SJCRH30 (cell line): ENCODE data around the gene ANKLE1. TPM values are rescaled to one million over a fixed set of nuclear protein-coding genes. Genes with fewer than 3 reads are reported as not detected.

ENCODE experiments used
- DNase-seq, 2 experiments: peaks; one replicate each; pipeline ENCODE4 v3.0.0-alpha.2; 2015 to 2020
- H3K27ac ChIP-seq: fragments of 250-450 bp; sonication (Bioruptor Pico); 2 replicates; pipeline ENCODE4 v1.5.1; 2020; ENCODE audit warnings: mild to moderate bottlenecking, moderate library complexity
- H3K27me3 ChIP-seq: fragments of 250-450 bp; sonication (Bioruptor Pico); 2 replicates; pipeline ENCODE4 v1.5.1; 2020; ENCODE audit warnings: mild to moderate bottlenecking, moderate library complexity
- H3K36me3 ChIP-seq: fragments of 250-450 bp; sonication (Bioruptor Pico); 2 replicates; pipeline ENCODE4 v1.5.1; 2020; ENCODE audit warnings: mild to moderate bottlenecking, moderate library complexity
- H3K4me1 ChIP-seq: fragments of 250-450 bp; sonication (Bioruptor Pico); 2 replicates; pipeline ENCODE4 v1.5.1; 2020; ENCODE audit warnings: mild to moderate bottlenecking, moderate library complexity
- H3K4me3 ChIP-seq: fragments of 250-450 bp; sonication (Bioruptor Pico); 2 replicates; pipeline ENCODE4 v1.5.1; 2020; ENCODE audit warnings: mild to moderate bottlenecking, moderate library complexity
- H3K9me3 ChIP-seq: fragments of 250-450 bp; sonication (Bioruptor Pico); replicated peaks from 2 replicates; pipeline ENCODE4 v1.5.1; 2020; ENCODE audit warnings: mild to moderate bottlenecking, moderate library complexity
- total RNA-seq: library from RNA; depleted of rRNA; stranded (reverse); fragments of >200 nt; shearing (Covaris generic); gene quantifications from 2 replicates; pipeline ENCODE4 v1.2.3, GENCODE V29; 2014; rRNA removed

The ANKLE1 gene
- total RNA-seq, 1 experiment from 2014 or later = 0.49 TPM

GRCh38 chr19:17329366-17330261, 47.9 kb downstream of the ANKLE1 start:
- no peak overlapping the region for H3K4me3 ChIP-seq
- no peak overlapping the region for H3K27ac ChIP-seq
- H3K27me3 ChIP-seq = no peaks in the 10 kb centered on the region
- H3K36me3 ChIP-seq = no peaks in the 10 kb centered on the region
- DNase-seq = no peak
- H3K4me1 ChIP-seq = peaks cover 2% of the 10 kb centered on the region; the same call in 1 of the 2 replicates
- no peaks in the 10 kb centered on the region for H3K9me3 ChIP-seq

DNA sequence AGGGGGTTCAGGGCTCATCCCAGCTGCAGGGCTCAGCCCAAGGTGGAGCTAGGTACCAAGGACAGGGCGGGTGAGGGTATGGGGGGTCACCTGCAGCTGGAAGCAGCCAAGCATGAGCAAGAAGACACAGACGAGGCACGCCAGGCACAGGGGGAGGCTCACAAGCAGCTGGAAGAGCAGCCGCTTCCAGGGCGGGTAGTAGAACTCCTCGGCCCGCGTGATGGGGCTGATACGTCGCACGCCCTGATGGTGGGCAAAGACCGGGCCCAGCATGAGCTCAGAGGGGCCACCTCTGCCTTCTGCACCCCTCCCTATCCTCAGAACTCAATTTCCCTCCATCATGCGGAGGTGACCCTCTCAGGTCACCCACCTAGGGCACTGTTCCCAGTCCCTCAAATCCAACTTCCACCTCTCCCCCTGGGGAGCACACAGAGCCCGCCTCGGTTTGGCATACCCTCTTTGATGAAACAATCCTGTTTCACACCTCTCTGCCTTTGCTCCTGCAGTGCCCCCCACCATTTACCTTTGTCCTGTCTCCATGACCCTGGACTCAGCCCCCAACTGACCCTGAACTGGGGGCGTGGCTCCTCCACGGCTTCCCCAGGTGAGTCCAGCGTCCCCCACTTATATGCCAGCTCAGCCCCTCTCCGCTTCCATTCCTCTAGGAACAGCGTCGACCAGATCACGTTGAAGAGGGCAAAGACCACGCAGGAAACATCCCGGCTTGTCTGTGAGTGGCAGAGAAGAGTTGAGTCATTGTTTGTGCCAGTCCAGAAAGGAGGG, 48.8 kb downstream of the ANKLE1 start:
- peaks cover 2% of the 10 kb centered on the region; the same call in 1 of the 2 replicates for H3K4me1 ChIP-seq
- DNase-seq = no peak
- no peaks in the 10 kb centered on the region for H3K36me3 ChIP-seq
- no peaks in the 10 kb centered on the region for H3K27me3 ChIP-seq
- H3K9me3 ChIP-seq = no peaks in the 10 kb centered on the region
- H3K4me3 ChIP-seq = no peak overlapping the region
- no peak overlapping the region for H3K27ac ChIP-seq

- Histone ChIP-seq H3K9me3 (no peaks in the 10 kb centered on the region), H3K27me3 (no peaks in the 10 kb centered on the region), H3K27ac (no peak overlapping the region), H3K4me3 (no peak overlapping the region), H3K4me1 (peaks cover 2% of the 10 kb centered on the region; the same call in 1 of the 2 replicates), H3K36me3 (no peaks in the 10 kb centered on the region)
- DNase-seq = no peak
These were observed 49.4 kb downstream of the ANKLE1 start for GRCh38 chr19:17331045-17331558.

DNA sequence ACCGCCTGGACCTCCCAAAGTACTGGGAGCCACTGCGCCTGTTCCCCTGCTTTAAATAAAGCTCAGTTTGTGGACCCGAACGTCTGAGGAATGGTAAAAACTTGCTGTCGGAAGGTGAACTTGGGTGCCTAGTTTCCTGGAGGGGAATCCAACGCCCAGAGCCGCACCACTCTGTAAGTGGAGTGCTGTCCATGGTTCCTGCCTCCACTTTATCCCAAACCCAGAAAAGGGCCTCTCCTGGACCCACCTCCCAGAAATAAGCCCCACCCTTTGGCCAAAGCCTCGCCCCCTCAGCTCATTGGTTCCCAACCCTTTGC, 50.6 kb downstream of the ANKLE1 start:
- Histone ChIP-seq H3K4me1 (peaks cover 2% of the 10 kb centered on the region; the same call in 1 of the 2 replicates), H3K9me3 (no peaks in the 10 kb centered on the region), H3K27me3 (no peaks in the 10 kb centered on the region), H3K36me3 (no peaks in the 10 kb centered on the region), H3K27ac (no peak overlapping the region), H3K4me3 (no peak overlapping the region)
- no peak for DNase-seq

DNA sequence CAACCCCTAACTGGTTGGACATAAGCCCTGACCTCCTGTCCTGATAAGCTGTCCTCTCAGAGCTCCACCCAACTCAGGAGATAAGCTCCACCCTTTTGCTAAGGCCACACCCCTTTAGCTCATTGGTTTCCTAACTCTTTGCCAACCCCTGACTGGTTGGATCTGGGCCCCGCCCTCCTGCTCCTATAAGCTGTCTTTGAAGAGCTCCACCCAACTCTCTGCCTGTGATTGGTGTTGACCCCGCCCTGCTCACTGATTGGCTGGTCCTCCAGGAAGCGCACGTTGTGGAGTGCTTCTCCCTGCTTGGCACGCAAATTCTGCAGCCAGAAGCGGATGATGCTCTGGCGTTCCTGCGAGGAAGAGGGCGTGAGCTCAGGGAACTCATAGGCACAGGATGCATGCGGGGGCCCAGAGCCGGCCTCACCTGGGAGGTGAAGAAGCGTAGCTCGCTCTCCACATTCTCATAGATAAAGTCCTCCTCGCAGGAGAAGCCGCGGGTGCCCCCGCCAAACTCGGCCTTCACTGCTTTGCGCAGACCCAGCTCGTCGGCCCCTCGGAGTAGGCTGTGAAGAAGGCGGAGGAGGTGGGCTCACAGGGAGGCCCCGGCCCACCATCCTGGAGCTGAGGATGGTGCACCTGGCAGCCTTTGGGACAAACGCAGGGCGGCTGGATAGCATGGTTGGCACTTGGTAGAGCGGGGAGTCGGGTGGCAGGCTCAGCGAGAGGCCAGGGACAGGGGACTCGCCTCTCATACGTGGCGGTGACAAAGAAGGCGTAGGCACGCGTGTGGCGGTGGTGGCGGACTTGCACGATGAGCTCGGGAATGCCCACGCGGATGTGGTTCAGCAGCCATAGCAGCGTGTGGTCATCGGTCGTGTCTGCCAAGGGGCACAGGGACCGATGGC, 51.2 kb downstream of the ANKLE1 start:
- H3K4me3 ChIP-seq = no peak overlapping the region
- H3K27me3 ChIP-seq = no peaks in the 10 kb centered on the region
- peak; percentile 75 to 83 for DNase-seq
- no peaks in the 10 kb centered on the region for H3K9me3 ChIP-seq
- peaks cover 2% of the 10 kb centered on the region; the same call in 1 of the 2 replicates for H3K4me1 ChIP-seq
- no peaks in the 10 kb centered on the region for H3K36me3 ChIP-seq
- no peak overlapping the region for H3K27ac ChIP-seq

DNA sequence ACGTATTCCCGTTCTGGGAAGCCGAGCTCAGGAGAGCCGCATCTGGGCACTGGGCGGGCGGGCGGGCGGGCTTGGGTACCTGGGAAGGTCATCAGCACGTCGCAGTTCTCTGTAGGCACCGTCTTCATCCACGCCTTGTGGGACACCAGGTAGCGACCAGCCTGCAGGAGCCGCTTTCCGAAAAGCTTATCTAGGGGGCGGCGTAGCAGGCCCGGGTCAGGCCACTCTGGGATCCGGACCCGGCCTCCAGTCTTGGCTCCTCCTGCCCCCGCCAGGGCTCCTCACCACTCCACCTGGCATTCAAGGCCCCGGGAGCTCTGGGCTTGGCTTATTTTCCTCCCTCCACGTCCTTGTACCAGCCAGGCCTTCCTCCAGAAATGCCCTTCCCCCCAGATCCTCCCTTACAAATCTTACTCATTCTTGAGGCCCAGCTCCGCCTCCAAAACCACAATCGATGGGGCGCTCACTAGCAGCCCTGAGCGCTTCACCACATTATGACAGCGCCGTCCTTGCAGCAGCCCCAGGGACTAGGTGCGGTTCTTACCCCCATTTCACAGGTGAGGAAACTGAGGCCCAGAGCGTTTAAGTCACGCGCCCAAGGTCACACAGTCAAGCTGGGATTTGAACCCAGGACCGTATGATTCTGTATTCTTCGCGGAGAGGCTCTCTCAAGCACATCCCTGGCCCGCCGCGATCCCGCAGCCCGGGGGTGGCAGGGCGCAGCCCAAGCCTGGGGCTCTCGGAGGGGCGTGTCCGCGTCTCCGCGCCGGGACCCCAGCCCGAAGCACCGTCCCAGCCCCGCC, 52.1 kb downstream of the ANKLE1 start:
- Histone ChIP-seq H3K27ac (no peak overlapping the region), H3K9me3 (no peaks in the 10 kb centered on the region), H3K27me3 (no peaks in the 10 kb centered on the region), H3K4me1 (peaks cover 4% of the 10 kb centered on the region; the same call in 1 of the 2 replicates), H3K36me3 (no peaks in the 10 kb centered on the region), H3K4me3 (peak overlapping the region; percentile 70)
- no peak for DNase-seq

DNA sequence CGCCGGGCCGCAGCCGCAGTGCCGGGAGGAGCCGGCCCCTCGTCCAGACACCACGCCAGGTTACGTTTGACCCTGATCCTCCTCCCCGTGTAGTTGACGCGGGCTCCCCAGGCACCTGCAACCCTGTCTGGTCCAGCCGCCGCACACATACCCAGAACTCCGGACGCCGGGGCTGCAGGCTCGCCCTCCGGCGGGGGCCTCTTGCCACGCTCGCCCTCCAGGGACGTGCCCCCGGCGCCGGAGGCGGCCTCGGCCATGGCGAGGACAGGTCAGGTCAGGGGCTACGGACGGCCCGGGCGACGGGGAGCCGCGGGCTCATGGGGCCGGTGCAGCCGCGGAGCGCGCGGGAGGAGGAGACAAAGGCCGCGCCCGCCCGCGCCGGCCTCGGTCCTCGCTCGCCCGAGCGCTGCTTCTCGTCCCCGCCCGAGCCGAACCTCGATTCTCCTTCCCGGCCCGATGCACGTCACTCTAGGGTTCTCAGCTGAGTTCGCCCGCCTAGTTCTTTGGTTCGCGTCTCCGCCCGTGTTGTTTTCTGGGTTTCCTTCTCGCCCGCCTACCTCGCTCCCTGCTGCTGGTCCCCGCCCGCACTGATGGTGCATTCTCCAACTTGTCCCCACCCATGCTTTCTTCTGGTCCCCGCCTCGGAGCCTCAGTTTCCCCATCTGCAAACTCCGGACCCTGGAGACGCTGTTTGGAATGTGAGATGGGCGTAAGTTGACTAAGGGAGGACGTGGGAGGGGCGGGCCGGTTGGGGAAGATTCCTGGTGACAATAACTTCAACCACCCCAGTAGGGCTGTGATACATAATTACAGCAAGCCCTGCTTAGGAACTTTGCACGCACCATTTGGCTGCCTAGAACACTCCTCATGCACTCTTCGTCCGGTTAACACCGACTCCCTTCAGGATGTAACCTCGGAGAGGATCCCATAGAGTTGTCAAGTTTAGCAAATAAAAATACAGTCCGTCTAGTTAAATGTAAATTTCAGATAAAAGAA, 53.0 kb downstream of the ANKLE1 start, which contains the start of gene ANO8:
ANO8 (minus strand) TSS at position 442 of the 996 bp plus-strand sequence; CDS start at position 257, 185 bp downstream.
- H3K36me3 ChIP-seq = no peaks in the 10 kb centered on the region
- DNase-seq = peak; percentile 99
- peak within 1 kb of the TSS; percentile 70 for H3K4me3 ChIP-seq
- H3K4me1 ChIP-seq = peaks cover 4% of the 10 kb centered on the region; the same call in 1 of the 2 replicates
- no peak within 1 kb of the TSS for H3K27ac ChIP-seq
- no peaks in the 10 kb centered on the region for H3K27me3 ChIP-seq
- H3K9me3 ChIP-seq = no peaks in the 10 kb centered on the region

DNA sequence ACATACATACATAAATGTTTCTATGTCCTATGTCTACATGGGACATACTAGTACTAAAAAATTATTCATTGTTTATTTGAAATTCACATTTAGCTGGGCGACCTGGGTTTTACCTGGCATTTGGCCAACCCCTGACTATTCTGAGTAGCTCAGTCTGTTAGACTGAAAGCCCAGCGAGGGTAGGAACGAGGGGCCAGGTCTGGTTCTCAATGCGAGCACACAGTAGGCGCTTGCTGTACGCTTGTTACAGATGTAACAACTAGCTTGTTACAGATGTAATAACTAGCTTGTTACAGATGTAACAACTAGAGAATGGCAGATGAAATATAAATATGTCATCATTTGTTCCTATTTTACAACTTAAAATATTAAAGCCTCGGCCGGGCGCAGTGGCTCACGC, 53.9 kb downstream of the ANKLE1 start:
- Histone ChIP-seq H3K4me3 (no peak overlapping the region), H3K27me3 (no peaks in the 10 kb centered on the region), H3K4me1 (peaks cover 4% of the 10 kb centered on the region; the same call in 1 of the 2 replicates), H3K36me3 (no peaks in the 10 kb centered on the region), H3K9me3 (no peaks in the 10 kb centered on the region), H3K27ac (no peak overlapping the region)
- no peak for DNase-seq

Other genes with a start within 250 kb of the ANKLE1 start
- 22.9 and 23.9 TPM in 2 replicates for gene HAUS8, start 206.4 kb upstream of the ANKLE1 start, total RNA-seq
- gene MYO9B, start 206.1 kb upstream of the ANKLE1 start, total RNA-seq = 47.7 and 48.4 TPM in 2 replicates
- gene USE1, start 66.5 kb upstream of the ANKLE1 start, total RNA-seq = 9.9 and 11.0 TPM in 2 replicates
- 5.1 and 5.3 TPM in 2 replicates for gene OCEL1, start 55.7 kb upstream of the ANKLE1 start, total RNA-seq
- 41.0 and 42.0 TPM in 2 replicates for gene NR2F6, start 36.0 kb upstream of the ANKLE1 start, total RNA-seq
- gene USHBP1, start 17.2 kb upstream of the ANKLE1 start, total RNA-seq = 0.04 TPM in 1 of 2 replicates, not detected in the other
- gene BABAM1, start 14.5 kb upstream of the ANKLE1 start, total RNA-seq = 96.0 and 98.5 TPM in 2 replicates
- gene ABHD8, start 21.5 kb downstream of the ANKLE1 start, total RNA-seq = 26.4 and 27.2 TPM in 2 replicates
- gene MRPL34, start 24.0 kb downstream of the ANKLE1 start, total RNA-seq = 68.5 and 69.0 TPM in 2 replicates
- 34.2 and 37.5 TPM in 2 replicates for gene DDA1, start 27.7 kb downstream of the ANKLE1 start, total RNA-seq
- 2.7 and 3.0 TPM in 2 replicates for gene ANO8, start 53.0 kb downstream of the ANKLE1 start, total RNA-seq
- 27.6 and 31.2 TPM in 2 replicates for gene GTPBP3, start 55.7 kb downstream of the ANKLE1 start, total RNA-seq
- gene PLVAP, start 95.4 kb downstream of the ANKLE1 start, total RNA-seq = not detected in 2 replicates
- not detected in 2 replicates for gene CCDC194, start 112.3 kb downstream of the ANKLE1 start, total RNA-seq
- 19.9 and 20.6 TPM in 2 replicates for gene BST2, start 123.7 kb downstream of the ANKLE1 start, total RNA-seq
- 34.4 and 41.2 TPM in 2 replicates for gene MVB12A, start 138.1 kb downstream of the ANKLE1 start, total RNA-seq
- gene TMEM221, start 166.8 kb downstream of the ANKLE1 start, total RNA-seq = 0.10 TPM in 1 of 2 replicates, not detected in the other
- gene NXNL1, start 179.0 kb downstream of the ANKLE1 start, total RNA-seq = not detected in 2 replicates
- gene SLC27A1, start 188.6 kb downstream of the ANKLE1 start, total RNA-seq = 5.9 and 7.4 TPM in 2 replicates
- 32.9 and 33.3 TPM in 2 replicates for gene PGLS, start 229.7 kb downstream of the ANKLE1 start, total RNA-seq